ENCODE measurements around the gene SNW1. TPM values are rescaled to one million over a fixed set of nuclear protein-coding genes. Genes with fewer than 3 reads are reported as not detected.

Gene SNW1
- total RNA-seq, 1 experiment from 2014 or later, result 67.0 TPM

DNA sequence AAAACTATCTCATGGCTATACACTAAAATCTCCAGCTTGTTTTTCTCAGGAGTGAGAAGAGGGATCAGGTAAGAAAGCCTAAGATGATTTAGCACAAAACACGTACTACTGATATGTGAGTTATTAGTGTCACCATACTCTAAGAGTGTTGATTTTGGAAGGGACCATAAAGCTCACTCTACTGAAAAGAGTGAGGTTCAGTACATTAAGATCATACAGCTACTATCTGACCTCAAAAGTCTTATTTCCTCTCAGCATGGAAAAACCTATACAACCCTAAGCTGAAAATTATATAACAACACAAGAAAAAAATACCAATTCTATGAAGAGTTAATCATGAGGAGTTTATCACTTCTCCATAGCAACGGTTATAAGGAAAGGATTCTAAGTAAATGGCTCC is 19.5 kb downstream of the SNW1 start:
- DNase-seq (ENCODE audit: low read depth, low spot score), result no peak
- H3K27ac ChIP-seq (ENCODE audit: low read length), result no peak overlapping the region
- H3K9me3 ChIP-seq (ENCODE audit: control insufficient read depth, insufficient read depth, low read depth, low read length), result no peaks in the 10 kb centered on the region
- H3K36me3 ChIP-seq (ENCODE audit: control insufficient read depth, insufficient read depth, low read length), result peaks cover 12% of the 10 kb centered on the region; the same call in 1 of the 2 replicates
- POLR2A ChIA-PET, result no interaction called here
- ATAC-seq, result no peak
- CTCF ChIA-PET, result no interaction called here
- no peak overlapping the region for H3K4me3 ChIP-seq (ENCODE audit: low read depth in 2 of 2, low read length in 2 of 2)
- in situ Hi-C loops (cut with HindIII; ENCODE audit: low pct_unique_long_range_greater_than_20kb, low sequenced_read_pairs), result no loop called here
- H3K27me3 ChIP-seq (ENCODE audit: control insufficient read depth, insufficient read depth, low read length), result no peaks in the 10 kb centered on the region
- TF ChIP-seq SIN3A (IDR thresholded peaks at IDR 0.05; ENCODE audit: borderline replicate concordance, insufficient read depth, low read depth, low read length), result no peak
- no peak for TF ChIP-seq TCF7L2 (IDR thresholded peaks at IDR 0.05; ENCODE audit: low read depth, low read length)
- TF ChIP-seq, protein P1, sequence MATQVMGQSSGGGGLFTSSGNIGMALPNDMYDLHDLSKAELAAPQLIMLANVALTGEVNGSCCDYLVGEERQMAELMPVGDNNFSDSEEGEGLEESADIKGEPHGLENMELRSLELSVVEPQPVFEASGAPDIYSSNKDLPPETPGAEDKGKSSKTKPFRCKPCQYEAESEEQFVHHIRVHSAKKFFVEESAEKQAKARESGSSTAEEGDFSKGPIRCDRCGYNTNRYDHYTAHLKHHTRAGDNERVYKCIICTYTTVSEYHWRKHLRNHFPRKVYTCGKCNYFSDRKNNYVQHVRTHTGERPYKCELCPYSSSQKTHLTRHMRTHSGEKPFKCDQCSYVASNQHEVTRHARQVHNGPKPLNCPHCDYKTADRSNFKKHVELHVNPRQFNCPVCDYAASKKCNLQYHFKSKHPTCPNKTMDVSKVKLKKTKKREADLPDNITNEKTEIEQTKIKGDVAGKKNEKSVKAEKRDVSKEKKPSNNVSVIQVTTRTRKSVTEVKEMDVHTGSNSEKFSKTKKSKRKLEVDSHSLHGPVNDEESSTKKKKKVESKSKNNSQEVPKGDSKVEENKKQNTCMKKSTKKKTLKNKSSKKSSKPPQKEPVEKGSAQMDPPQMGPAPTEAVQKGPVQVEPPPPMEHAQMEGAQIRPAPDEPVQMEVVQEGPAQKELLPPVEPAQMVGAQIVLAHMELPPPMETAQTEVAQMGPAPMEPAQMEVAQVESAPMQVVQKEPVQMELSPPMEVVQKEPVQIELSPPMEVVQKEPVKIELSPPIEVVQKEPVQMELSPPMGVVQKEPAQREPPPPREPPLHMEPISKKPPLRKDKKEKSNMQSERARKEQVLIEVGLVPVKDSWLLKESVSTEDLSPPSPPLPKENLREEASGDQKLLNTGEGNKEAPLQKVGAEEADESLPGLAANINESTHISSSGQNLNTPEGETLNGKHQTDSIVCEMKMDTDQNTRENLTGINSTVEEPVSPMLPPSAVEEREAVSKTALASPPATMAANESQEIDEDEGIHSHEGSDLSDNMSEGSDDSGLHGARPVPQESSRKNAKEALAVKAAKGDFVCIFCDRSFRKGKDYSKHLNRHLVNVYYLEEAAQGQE (IDR thresholded peaks at IDR 0.05; ENCODE audit: insufficient read depth in 1 of 2, low read depth in 2 of 2, low read length in 1 of 2), result no peak
- TF ChIP-seq, protein P2, sequence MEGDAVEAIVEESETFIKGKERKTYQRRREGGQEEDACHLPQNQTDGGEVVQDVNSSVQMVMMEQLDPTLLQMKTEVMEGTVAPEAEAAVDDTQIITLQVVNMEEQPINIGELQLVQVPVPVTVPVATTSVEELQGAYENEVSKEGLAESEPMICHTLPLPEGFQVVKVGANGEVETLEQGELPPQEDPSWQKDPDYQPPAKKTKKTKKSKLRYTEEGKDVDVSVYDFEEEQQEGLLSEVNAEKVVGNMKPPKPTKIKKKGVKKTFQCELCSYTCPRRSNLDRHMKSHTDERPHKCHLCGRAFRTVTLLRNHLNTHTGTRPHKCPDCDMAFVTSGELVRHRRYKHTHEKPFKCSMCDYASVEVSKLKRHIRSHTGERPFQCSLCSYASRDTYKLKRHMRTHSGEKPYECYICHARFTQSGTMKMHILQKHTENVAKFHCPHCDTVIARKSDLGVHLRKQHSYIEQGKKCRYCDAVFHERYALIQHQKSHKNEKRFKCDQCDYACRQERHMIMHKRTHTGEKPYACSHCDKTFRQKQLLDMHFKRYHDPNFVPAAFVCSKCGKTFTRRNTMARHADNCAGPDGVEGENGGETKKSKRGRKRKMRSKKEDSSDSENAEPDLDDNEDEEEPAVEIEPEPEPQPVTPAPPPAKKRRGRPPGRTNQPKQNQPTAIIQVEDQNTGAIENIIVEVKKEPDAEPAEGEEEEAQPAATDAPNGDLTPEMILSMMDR (IDR thresholded peaks at IDR 0.05), result no peak
- TF ChIP-seq POLR2AphosphoS5 (IDR thresholded peaks at IDR 0.05; ENCODE audit: low read depth, low read length), result no peak
- no peaks in the 10 kb centered on the region for H3K4me1 ChIP-seq (ENCODE audit: control insufficient read depth, insufficient read depth, low read length)
- no TSS peak for BruUV-seq (replicated peaks)
- intact Hi-C loops (cut with micrococcal nuclease; ENCODE audit: unreplicated experiment), result no loop called here

DNA sequence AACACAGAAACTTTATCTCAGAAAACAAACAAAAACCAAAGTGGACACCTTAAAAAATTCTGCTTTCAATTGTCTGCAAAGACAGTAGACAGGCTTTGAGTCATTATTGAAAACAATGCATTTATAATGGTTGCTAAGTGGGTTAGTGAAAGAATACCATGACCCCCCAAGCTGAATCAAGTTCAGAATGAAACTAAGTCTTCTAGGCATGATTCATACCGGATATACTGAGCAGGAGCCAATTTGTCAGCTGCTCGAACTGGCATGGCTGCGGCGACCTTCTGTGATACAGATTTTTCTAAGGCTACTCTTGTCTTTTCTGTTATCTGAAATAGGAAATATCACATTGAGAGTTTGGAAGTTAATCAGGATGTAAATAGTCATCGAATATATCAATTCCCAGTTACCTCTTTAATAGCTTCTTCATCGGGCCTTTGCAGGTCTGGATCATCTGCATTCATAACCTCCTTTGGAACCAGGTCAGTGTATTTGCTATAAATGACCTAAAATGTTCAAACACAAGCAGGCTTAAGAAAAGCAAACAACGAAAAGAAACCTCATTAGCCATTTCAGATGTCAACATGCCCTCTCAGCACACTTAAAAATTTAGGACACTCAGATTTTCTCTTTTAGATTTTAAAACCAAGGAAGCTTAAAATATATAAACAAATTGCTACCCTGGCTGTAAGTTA is 22.3 kb downstream of the SNW1 start:
- no peak for ATAC-seq
- H3K36me3 ChIP-seq (ENCODE audit: control insufficient read depth, insufficient read depth, low read length), result peaks cover 25% of the 10 kb centered on the region
- no peaks in the 10 kb centered on the region for H3K4me1 ChIP-seq (ENCODE audit: control insufficient read depth, insufficient read depth, low read length)
- H3K9me3 ChIP-seq (ENCODE audit: control insufficient read depth, insufficient read depth, low read depth, low read length), result no peaks in the 10 kb centered on the region
- intact Hi-C loops (cut with micrococcal nuclease; ENCODE audit: unreplicated experiment) (no loop called here), in situ Hi-C loops (cut with HindIII; ENCODE audit: low pct_unique_long_range_greater_than_20kb, low sequenced_read_pairs) (no loop called here)
- TF ChIP-seq, protein P1 (IDR thresholded peaks at IDR 0.05; ENCODE audit: insufficient read depth in 1 of 2, low read depth in 2 of 2, low read length in 1 of 2), result no peak
- TF ChIP-seq POLR2AphosphoS5 (IDR thresholded peaks at IDR 0.05; ENCODE audit: low read depth, low read length), result no peak
- no peak for TF ChIP-seq SIN3A (IDR thresholded peaks at IDR 0.05; ENCODE audit: borderline replicate concordance, insufficient read depth, low read depth, low read length)
- TF ChIP-seq, protein P2 (IDR thresholded peaks at IDR 0.05), result no peak
- TF ChIP-seq TCF7L2 (IDR thresholded peaks at IDR 0.05; ENCODE audit: low read depth, low read length), result no peak
- ChIA-PET CTCF (no interaction called here), POLR2A (no interaction called here)
- H3K4me3 ChIP-seq (ENCODE audit: low read depth in 2 of 2, low read length in 2 of 2), result no peak overlapping the region
- DNase-seq (ENCODE audit: low read depth, low spot score), result no peak
- BruUV-seq (replicated peaks), result no TSS peak
- H3K27me3 ChIP-seq (ENCODE audit: control insufficient read depth, insufficient read depth, low read length), result no peaks in the 10 kb centered on the region
- no peak overlapping the region for H3K27ac ChIP-seq (ENCODE audit: low read length)

Data from Panc1 (cell line).